Tibial nerve (tissue), 4 donors: ENCODE data around the gene SF3B4. TPM values are rescaled to one million over a fixed set of nuclear protein-coding genes. Genes with fewer than 3 reads are reported as not detected.
A peak's percentile ranks its signal among the peaks of the same experiment; 100 is the strongest.

Experiments
- DNase-seq, 2 donors: peaks; one replicate each; pipeline ENCODE4 v3.0.0-alpha.2; 2019; ENCODE audit warnings: low spot score in 2 of 2
- H3K27ac ChIP-seq, 4 donors: fragments of 200-600 bp; sonication (generic) in 3 of 4; one replicate each; pipeline ENCODE4 v1.5.1; 2017 to 2019; ENCODE audit warnings: mild to moderate bottlenecking in 1 of 4
- H3K27me3 ChIP-seq, 2 donors: fragments of 200-600 bp; sonication (generic) in 1 of 2; one replicate each; pipeline versions ENCODE4 v1.5.1 to v1.6.0; 2017 to 2019
- H3K36me3 ChIP-seq, 3 donors: fragments of 200-600 bp; sonication (generic); one replicate each; pipeline ENCODE4 v1.5.1; 2018 to 2019
- H3K4me1 ChIP-seq, 4 donors: fragments of 200-600 bp; sonication (generic) in 3 of 4; one replicate each; pipeline ENCODE4 v1.5.1; 2017 to 2019
- H3K4me3 ChIP-seq, 4 donors: fragments of 200-600 bp; sonication (generic) in 3 of 4; one replicate each; pipeline ENCODE4 v1.5.1; 2017 to 2019; ENCODE audit warnings: mild to moderate bottlenecking in 1 of 4, moderate library complexity in 1 of 4
- H3K9me3 ChIP-seq, 4 donors: fragments of 200-600 bp; sonication (generic) in 3 of 4; one replicate each; pipeline ENCODE4 v1.5.1; 2017 to 2019
- EP300 ChIP-seq, 2 donors: sonication (generic); formaldehyde crosslinking; IDR thresholded peaks; one replicate each; pipeline ENCODE4 v1.6.1; 2017; ENCODE audit warnings: antibody characterized with exemption in 2 of 2, mild to moderate bottlenecking in 1 of 2
- POLR2A ChIP-seq, 2 donors: fragments of 450-650 bp; IDR thresholded peaks; one replicate each; pipeline ENCODE4 v1.6.1; 2017; ENCODE audit warnings: antibody characterized with exemption in 2 of 2, mild to moderate bottlenecking in 2 of 2, moderate library complexity in 2 of 2
- WGBS, 2 donors: methylation state at CpG; one replicate each; pipeline ENCODE4 v1.1.5; 2018; 5-methylcytosine and 5-hydroxymethylcytosine counted together
- total RNA-seq, 4 donors: library from RNA; depleted of rRNA; stranded (reverse); fragments of >200 nt; gene quantifications; one replicate each; pipeline ENCODE4 v1.1.0, GENCODE V29; 2016
- TF ChIP-seq, protein P1 (sequence below), 5 experiments: fragments of 200-600 bp in 3 of 5; fragments of 450-650 bp in 2 of 5; sonication (generic) in 3 of 5; IDR thresholded peaks; one replicate each; pipeline ENCODE4 v1.5.1; 2016 to 2019; ENCODE audit warnings: antibody characterized with exemption in 5 of 5, mild to moderate bottlenecking in 3 of 5, moderate library complexity in 2 of 5

Gene SF3B4
- total RNA-seq, 4 donors from 2014 or later = 6.3 to 14.3 (median 9.7) TPM

GRCh38 chr1:149917571-149918144 is 9.9 kb downstream of the SF3B4 start, which contains the start of gene SV2A:
TSS of gene SV2A (minus strand) at chr1:149917844. CDS start at chr1:149913840, 4,004 bp downstream.
- H3K36me3 ChIP-seq = peaks cover 0 to 20% (median 0%) of the 10 kb centered on the region in 3 donors
- H3K9me3 ChIP-seq = no peaks in the 10 kb centered on the region
- peaks cover 0 to 20% of the 10 kb centered on the region in 2 donors for H3K27me3 ChIP-seq
- WGBS, 2 donors = 0 to 3% methylated on average over 23 to 24 of the region's 24 CpGs
- peak within 1 kb of the TSS; percentile 21 to 50 (median 43) for H3K4me3 ChIP-seq
- H3K4me1 ChIP-seq = peaks cover 0 to 9% (median 4%) of the 10 kb centered on the region in 4 donors
- DNase-seq = no peak
- no peak for TF ChIP-seq POLR2A (IDR thresholded peaks at IDR 0.05)
- TF ChIP-seq, protein P1, sequence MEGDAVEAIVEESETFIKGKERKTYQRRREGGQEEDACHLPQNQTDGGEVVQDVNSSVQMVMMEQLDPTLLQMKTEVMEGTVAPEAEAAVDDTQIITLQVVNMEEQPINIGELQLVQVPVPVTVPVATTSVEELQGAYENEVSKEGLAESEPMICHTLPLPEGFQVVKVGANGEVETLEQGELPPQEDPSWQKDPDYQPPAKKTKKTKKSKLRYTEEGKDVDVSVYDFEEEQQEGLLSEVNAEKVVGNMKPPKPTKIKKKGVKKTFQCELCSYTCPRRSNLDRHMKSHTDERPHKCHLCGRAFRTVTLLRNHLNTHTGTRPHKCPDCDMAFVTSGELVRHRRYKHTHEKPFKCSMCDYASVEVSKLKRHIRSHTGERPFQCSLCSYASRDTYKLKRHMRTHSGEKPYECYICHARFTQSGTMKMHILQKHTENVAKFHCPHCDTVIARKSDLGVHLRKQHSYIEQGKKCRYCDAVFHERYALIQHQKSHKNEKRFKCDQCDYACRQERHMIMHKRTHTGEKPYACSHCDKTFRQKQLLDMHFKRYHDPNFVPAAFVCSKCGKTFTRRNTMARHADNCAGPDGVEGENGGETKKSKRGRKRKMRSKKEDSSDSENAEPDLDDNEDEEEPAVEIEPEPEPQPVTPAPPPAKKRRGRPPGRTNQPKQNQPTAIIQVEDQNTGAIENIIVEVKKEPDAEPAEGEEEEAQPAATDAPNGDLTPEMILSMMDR (IDR thresholded peaks at IDR 0.05) = no peak
- TF ChIP-seq EP300 (IDR thresholded peaks at IDR 0.05) = no peak
- no peak within 1 kb of the TSS for H3K27ac ChIP-seq

DNA sequence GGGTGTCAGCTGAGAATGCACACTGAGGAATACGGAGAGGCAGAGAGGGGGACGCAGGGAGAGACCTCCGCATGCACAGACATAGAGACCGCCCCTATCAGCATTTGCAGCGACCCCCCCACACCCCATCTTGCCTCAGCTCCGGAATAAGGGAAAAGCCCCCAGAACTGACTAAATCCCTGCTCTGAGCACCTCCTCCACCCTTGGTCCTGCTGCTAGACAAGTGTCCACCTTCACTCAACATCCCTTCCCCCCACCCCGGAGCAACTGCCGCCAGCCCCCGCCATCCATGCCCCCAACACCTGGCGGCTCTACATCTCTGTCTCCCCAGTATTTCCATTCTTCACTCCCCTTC is 10.7 kb downstream of the SF3B4 start:
- TF ChIP-seq EP300 (IDR thresholded peaks at IDR 0.05) (no peak), POLR2A (IDR thresholded peaks at IDR 0.05) (no peak)
- TF ChIP-seq, protein P1 (IDR thresholded peaks at IDR 0.05) = no peak
- peak overlapping the region in 3 of 4 donors; percentile 41 to 50 (median 45) for H3K4me3 ChIP-seq
- 12 to 15% methylated on average over 10 of the region's 10 CpGs for WGBS, 2 donors
- H3K27me3 ChIP-seq = peaks cover 0 to 20% of the 10 kb centered on the region in 2 donors
- H3K9me3 ChIP-seq = no peaks in the 10 kb centered on the region
- no peak for DNase-seq
- H3K27ac ChIP-seq = no peak overlapping the region
- H3K4me1 ChIP-seq = peaks cover 0 to 9% (median 4%) of the 10 kb centered on the region in 4 donors
- H3K36me3 ChIP-seq = peaks cover 0 to 13% (median 0%) of the 10 kb centered on the region in 3 donors

- H3K4me1 ChIP-seq = peaks cover 0 to 9% (median 4%) of the 10 kb centered on the region in 4 donors
- DNase-seq = no peak
- peaks cover 0 to 20% of the 10 kb centered on the region in 2 donors for H3K27me3 ChIP-seq
- H3K4me3 ChIP-seq = peak overlapping the region in 1 of 4 donors; percentile 45
- no peaks in the 10 kb centered on the region for H3K9me3 ChIP-seq
- no peak overlapping the region for H3K27ac ChIP-seq
- H3K36me3 ChIP-seq = peaks cover 0 to 7% (median 0%) of the 10 kb centered on the region in 3 donors
- TF ChIP-seq POLR2A (IDR thresholded peaks at IDR 0.05) = no peak
- no peak for TF ChIP-seq EP300 (IDR thresholded peaks at IDR 0.05)
- TF ChIP-seq, protein P1 (IDR thresholded peaks at IDR 0.05) = no peak
- WGBS, 2 donors = 15 to 28% methylated on average over 9 of the region's 9 CpGs
Measured at GRCh38 chr1:149916193-149916897, 11.3 kb downstream of the SF3B4 start.

DNA sequence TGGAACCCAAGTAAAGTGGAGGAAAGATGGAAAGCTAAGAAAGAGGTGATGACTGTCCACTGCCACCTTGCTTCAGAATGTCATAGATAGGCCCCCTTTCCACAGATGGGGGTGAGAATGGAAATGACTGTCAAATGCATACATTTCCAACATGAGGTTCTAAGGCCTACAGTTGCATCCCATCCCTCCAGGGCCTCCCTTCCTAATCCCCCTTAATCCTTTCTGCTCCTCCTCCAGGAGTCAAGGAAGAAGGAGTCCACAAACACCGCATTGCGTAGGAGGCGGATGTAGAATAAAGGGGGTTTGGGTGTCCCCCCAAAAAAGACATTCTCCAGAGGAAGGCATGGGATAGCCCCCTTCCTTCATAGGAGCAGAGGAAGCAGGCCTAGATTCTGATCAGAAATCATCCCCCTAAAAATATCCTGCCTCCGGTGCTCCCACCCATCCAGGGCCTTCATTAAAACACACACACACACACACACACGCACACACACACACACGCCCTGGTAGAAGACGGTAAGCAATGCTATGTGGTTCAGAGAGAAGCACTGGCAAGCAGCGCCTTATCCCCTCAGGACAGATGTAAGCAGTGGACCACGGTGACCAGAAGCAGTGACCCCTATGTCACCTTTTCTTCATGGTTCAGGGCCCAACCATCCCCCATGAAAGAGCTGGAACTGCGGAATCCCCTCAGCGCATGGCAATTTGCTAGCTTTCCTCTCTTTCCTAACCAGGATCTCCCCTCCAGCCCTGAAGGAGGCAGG is 12.0 kb downstream of the SF3B4 start:
- Histone ChIP-seq H3K27me3 (peaks cover 0 to 20% of the 10 kb centered on the region in 2 donors), H3K9me3 (no peaks in the 10 kb centered on the region), H3K4me1 (peaks cover 0 to 9% (median 4%) of the 10 kb centered on the region in 4 donors), H3K27ac (no peak overlapping the region), H3K4me3 (no peak overlapping the region), H3K36me3 (no peaks in the 10 kb centered on the region)
- TF ChIP-seq, protein P1 (IDR thresholded peaks at IDR 0.05) = no peak
- TF ChIP-seq POLR2A (IDR thresholded peaks at IDR 0.05) (no peak), EP300 (IDR thresholded peaks at IDR 0.05) (no peak)
- DNase-seq = no peak
- 76 to 80% methylated on average over 11 of the region's 11 CpGs for WGBS, 2 donors
